AG08395 (cell line): ENCODE measurements around the gene DHDDS.
A peak's percentile ranks its signal among the peaks of the same experiment; 100 is the strongest.
"Not testable (repeated sequence)": the region's sequence is repeated elsewhere in the genome, so short reads cannot be mapped to it uniquely, and the experiment has no call there.

Experiments
- DNase-seq: peaks from one replicate; pipeline ENCODE4 v3.0.0; 2012; ENCODE audit warnings: mixed read lengths, low spot score

Gene DHDDS

GRCh38 chr1:26475989-26476388, 43.9 kb downstream of the DHDDS start:
- DNase-seq, result no peak

DNA sequence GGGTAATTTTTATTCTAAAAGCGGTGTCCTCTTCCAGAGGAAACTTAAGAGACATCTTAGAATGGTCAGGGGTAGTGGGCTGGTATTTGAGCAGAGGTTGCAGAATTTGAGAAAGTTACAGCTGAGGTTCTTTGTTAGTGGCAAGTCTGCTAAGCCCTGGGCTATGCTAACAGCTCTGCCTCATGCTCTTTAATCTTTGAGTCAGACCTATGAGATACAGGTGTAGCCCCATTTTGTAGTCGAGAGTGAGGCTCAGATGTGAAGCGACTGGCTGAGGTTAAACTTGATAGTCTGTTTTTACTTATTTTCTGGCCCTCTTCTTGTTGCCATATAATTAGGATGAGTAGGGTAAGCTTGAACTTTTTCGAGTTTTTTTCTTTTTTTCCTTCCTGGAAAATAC, 44.8 kb downstream of the DHDDS start:
- no peak for DNase-seq

DNA sequence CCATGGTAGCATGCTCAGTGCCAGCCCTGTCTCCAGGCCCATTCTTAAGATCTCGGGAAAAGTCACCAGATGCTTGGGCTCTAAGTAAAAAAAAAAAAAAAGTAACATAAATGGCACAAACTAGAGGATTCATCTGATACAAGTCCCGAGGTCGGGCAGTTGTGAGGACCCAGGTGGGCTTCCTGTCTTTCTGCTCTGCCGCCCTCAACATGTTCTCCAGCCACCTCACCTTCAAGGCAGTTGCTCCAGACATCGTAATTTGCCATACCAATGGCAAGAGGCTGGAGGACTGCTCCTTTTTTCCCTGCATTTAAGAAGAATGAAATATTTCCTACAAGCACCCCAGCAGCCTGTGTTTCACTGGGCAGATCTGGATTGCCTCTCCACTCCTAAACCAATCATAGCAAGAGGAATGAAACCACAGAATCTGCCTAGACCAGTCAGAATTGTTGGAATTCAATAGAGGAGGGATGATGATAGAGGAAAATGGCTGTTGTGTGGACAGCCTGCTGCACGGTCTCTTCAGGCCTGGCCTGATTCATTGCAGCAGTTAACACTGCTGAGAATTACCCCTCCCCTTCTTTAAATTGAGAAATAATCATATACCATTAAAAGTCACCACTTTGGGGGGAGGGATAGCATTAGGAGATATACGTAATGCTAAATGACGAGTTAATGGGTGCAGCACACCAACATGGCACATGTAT, 45.5 kb downstream of the DHDDS start:
- no peak for DNase-seq

DNA sequence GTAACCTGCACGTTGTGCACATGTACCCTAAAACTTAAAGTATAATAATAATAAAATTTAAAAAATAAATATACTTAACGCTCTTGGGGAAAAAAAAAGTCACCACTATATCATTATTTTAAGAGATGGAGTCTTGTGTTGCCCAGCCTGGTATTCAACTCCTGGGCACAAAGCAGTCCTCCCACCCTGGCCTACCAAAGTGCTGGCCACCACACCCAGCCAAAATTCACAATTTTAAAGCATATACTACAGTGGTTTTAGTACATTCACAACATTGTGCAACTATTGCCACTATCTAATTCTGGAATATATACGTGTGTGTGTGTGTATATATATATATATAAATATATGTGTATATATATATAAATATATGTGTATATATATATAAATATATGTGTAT, 46.0 kb downstream of the DHDDS start:
- no peak for DNase-seq

DNA sequence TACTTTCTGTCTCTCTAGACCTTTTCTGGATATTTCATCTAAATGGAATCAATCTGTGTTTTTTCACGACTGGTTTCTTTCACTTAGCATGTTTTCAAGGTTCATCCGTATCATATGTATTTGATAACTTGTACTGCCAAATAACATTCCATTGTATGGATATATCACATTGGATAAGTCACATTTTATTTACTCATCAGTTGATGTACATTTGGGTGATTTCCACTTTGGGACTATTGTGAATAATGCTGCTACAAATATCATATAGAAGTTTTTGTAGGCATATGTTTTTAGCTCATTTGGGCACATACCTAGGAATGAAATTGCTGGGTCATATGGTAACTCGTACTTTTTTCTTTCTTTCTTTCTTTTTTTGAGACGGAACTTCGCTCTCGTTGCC, 46.9 kb downstream of the DHDDS start:
- no peak for DNase-seq

DNA sequence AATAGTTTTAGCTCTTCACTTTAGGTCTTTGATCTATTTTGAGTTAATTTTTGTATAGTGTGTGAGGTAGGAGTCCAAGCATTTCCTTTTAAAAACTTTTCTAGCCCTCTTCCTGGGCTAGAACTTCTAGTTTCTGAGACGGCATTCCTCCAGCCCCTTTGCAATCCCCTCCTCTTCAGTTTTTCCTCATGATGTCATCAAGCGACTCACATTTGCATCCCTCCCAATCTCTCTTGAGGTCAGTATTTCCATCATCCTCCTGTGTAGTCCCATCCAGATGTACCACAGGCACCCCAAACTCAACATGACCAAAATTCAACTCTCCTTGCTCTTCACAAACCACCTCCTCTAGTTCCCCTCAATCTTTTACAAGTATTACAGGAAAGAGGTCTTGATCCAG, 50.8 kb downstream of the DHDDS start:
- peak; percentile 13 for DNase-seq

DNA sequence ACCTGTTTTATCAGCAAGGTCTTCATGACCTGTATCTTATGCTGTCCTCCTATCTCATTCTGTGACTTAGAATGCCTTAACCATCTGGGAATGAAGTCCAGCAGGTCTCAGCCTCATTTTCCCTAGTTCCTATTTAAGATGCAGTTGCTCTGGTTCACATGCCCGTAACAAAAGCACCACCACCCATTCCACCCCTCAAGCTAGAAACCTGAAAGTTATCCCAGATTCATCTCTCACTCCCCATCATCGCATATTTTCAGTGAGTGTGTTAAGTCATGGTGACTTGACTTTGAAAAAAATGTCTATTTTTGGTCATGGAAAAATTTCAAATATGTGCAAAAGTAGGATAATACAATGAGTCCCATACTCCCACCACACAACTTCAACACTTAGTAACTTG, 51.9 kb downstream of the DHDDS start:
- peak; percentile 14 for DNase-seq

GRCh38 chr1:26490155-26490554, 58.0 kb downstream of the DHDDS start:
- no peak for DNase-seq

DNA sequence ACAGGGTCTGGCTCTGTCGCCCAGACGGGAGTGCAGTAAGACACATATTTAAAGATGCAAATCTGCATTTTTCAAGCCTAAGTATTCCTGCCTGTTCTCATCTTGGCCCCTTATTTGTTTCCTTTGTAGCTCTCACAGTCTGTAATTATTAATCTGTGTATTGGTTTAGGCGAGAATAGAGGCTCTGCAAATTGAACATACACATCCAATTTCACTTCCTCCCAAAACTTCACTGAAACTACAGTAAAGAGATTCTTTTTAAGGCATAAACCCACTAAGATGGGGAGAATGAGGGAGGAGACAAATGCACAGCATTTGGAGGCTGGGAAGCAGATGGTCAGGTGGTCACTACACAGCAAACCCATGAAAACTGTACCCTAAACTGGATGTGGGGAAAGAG, 61.1 kb downstream of the DHDDS start:
- no peak for DNase-seq

DNA sequence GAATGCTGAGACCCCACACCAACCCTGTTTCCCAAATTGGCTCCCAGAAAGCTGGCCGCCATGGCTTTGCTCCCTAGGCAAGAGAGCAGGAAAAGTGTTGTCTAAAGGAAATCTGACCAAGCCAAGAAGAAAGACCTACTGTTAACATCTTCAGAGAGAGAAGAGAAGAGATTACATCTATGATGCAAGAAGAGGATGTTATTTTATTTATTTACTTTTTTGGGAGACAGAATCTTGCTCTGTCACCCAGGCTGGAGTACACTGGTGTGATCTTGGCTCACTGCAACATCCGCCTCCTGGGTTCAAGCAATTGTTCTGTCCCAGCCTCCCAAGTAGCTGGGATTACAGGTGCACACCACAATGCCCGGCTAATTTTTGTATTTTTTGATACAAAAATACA, 61.8 kb downstream of the DHDDS start:
- no peak for DNase-seq

GRCh38 chr1:26496861-26497260, 64.7 kb downstream of the DHDDS start:
- DNase-seq, result no peak

DNA sequence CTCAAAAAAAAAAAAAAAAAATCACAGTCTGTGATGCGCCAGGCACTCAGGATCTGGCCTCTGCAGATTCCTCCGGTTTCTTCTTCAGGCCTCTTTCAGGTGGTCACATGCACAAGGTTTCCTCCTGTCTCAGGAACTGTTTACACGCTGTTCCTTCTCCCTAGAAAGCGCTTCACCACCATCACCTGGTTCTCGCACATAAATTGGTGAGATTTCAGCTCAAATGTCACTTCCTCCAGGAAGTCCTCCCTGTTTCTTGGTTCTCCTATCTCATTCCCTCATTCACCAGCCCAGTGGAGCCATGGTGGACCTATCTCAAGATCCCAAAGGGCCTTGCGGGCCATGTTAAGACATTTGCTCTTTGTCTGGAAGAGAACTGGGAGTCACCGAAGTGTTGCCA, 66.8 kb downstream of the DHDDS start:
- DNase-seq, result no peak

GRCh38 chr1:26500488-26501175, 68.5 kb downstream of the DHDDS start:
- peak; percentile 91 for DNase-seq

- not testable (repeated sequence) for DNase-seq
These were observed 78.6 kb downstream of the DHDDS start for GRCh38 chr1:26510711-26511110.

GRCh38 chr1:26515836-26516235, 83.7 kb downstream of the DHDDS start:
- not testable (repeated sequence) for DNase-seq

DNA sequence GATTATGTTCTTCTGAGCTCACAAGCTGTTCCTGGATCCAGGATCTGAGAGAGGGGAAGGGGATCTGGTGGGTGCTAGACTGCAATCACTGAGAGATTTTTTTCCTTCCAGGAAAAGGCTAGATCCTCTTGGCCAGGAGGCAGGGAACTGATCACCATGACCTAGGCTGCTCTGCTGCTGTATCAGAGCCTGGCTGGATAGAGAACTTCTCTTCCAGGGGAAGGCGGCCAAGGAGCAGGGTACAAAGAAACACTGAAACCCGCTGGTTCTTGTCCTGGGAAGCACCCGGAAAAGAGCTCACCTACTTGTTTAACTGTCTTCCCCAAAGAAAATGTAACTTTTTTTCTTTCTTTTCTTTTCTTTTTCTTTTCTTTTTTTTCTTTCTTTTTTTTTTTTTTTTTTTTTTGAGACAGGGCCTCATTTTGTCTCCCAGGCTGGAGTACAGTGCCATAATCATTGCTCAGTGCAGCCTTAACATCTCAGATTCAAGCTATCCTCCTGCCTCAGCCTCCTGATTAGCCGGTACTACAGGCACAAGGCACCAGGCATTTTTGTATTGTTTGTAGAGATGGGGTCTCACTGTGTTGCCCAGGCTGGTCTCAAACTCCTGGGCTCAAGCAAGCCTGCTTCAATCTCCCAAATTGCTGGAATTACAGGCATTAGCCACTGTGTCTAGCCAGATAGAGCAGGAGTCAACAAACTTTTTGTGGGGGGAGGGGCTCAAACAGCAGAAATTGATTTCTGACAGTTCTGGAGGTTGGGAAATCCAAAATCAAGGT, 85.1 kb downstream of the DHDDS start:
- no peak for DNase-seq

GRCh38 chr1:26517766-26518049, 85.6 kb downstream of the DHDDS start:
- DNase-seq, result no peak

DNA sequence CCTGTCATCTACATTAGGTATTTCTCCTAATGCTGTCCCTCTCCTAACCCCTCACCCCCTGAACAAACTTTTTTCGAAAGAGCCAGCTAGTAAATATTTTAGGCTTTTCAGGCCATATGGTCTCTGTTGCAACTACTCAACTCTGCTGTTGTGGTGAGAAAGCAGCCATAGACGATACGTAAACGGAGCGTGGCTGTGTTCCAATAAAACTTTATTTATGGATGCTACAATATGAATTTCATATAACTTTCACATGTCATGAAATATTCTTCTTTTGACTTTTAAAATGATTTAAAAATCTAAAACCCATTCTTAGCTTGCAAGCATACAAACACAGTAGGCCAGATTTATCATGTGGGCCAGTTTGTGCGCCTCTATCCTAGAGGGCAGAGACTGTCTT, 86.2 kb downstream of the DHDDS start:
- DNase-seq, result no peak

DNA sequence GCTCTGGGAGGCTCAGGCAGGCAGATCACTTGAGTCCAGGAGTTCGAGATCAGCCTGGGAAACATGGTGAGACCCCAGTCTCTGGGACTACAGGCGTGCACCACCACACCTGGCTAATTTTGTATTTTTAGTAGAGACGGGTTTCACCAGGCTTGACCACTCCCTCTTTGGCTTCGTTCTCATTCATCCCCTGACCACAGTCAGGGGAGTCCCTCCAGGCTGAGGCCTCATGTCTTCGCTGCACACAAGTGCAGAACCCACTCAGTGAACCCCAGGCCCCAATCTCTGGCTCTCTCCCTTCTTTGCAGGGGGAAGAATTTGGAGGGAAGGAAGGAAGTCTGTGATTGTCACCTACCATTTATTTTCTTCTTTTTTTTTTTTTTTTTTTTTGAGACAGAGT, 88.2 kb downstream of the DHDDS start:
- no peak for DNase-seq
